HPDE6-E6E7 (cell line): ENCODE results near the gene DRAM1.
"Not testable (repeated sequence)": the region's sequence is repeated elsewhere in the genome, so short reads cannot be mapped to it uniquely, and the experiment has no call there.

ENCODE experiments used
- DNase-seq: peaks from one replicate; pipeline ENCODE4 v3.0.0; 2011; ENCODE audit warnings: missing footprints; ENCODE audit errors: extremely low spot score

DRAM1 gene

DNA sequence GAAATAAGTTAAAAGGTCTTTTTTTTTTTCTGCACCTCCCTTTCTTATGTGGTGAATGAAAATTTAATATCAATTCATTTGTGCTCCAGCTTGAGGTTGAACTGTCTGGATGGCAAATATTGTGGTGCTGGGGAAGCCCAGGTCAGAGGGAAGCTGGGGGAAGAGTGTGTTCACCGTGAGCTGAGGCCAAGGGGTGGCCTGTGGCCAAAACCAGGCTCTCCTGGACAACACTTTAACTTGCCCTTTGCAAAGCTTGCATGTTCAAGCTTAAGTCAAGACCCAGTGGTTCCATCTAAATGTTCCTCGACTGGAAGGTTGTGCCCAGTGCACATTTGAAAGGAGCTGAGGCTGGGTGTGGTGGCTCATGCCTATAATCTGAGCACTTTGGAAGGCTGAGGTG lies 28.8 kb downstream of the DRAM1 start:
- no peak for DNase-seq

DNA sequence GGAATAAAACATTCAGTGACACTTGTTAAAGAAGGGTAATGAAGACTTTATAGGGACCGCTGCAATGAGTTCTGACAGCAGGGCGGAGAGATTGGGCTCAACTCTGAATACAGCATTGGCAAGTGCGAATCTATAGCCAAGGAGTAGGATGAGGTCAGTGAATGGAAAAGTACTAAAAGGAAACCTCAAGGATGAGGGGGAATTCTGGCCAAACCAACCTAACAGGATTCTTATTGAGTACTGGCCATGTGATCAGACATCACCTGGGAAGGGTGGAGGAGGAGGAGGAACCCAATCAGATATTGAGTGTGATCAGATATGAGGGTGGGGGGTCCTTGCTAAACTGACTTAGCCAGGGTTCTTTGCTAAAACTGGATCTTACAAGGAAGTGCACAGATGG lies 31.0 kb downstream of the DRAM1 start:
- DNase-seq, result no peak

DNA sequence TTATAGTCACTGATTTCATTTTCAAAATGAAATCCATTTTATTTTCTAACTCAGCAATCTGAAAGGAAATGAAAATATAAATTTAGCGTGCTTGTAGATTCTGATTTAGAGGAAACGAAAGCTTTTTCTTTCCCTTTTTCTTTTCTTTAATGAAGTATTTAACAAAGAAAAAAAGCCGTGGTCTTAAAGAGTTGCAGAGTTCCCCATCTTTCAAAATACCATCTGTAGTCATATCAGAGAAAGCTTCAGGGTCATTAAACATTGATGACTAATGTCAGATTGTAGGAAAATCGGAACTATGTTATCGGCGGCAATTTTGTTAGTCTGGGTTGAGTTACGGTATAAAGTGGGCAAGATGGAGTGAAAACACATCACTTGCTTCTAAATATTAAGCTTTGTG lies 32.3 kb downstream of the DRAM1 start:
- DNase-seq, result no peak

DNA sequence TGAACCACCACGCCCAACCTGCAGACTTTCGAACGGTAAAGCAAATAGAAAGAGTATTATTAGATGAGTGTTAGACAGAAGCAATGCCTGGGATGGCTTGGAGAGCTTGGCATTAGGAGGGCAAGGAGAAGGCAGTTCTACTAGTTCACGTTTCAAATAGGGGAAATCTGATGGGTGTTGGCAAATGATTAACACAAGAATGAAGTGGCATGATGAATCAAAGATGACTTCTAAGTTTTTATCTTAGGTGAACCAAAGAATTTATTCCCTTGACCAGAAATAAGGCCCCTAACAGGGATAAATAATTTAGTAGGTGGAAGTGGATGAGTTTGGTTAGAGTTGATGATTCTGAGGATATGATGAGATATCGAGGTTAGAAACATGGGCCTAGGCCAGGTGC lies 38.5 kb downstream of the DRAM1 start:
- DNase-seq, result no peak

DNA sequence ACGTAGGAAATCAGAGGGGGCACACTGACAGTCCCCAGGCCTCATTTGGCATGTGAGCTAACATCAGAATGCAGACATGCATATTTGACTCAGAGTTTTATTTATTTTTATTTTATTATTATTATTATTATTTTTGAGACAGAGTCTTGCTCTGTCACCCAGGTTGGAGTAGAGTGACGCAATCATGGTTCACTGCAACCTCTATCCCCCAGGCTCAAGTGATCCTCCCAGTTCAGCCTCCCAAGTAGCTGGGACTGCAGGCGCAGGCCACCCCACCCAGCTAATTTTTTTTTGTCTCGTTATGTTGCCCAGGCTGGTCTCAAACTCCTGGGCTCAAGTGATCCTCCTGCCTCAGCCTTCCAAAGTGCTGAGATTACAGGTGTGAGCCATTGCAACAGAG lies 41.4 kb downstream of the DRAM1 start:
- DNase-seq, result not testable (repeated sequence)

DNA sequence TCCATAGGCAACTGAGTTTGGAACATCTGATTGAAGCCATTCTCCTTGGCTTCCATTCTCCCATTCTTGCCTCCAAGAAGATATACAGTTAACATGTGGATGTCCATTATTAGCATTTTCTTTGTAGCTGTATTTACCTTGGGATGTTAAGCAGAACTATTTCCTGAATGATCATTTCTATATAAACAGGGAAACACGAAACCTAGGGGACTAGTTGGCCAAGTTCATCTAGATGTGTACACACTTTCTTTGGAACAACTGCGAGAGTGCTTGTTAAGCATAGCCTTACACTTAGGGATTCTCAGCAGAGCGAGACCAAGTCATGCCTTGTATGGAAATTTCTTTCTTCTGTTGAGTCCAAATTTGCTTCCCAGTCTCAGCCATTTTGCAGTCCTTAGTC lies 42.1 kb downstream of the DRAM1 start:
- DNase-seq, result no peak

DNA sequence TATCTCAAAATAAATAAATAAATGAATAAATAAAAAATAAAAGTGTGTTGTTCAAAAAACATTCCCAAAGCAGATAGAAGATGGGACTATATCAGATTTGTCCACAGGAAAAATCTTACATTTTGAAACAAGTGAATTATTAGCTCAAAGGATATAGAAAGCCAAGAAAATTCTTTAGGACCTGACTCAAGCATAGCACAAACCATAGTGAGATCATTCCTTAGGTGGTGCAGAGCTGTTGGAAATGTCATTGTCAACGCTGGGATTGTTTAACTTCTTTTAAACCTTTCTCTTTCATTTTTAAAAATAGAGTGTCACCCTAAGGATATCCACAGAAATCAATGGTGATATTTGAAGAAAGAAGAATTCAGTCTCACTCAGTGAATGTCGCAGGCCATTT lies 43.5 kb downstream of the DRAM1 start:
- DNase-seq, result no peak

DNA sequence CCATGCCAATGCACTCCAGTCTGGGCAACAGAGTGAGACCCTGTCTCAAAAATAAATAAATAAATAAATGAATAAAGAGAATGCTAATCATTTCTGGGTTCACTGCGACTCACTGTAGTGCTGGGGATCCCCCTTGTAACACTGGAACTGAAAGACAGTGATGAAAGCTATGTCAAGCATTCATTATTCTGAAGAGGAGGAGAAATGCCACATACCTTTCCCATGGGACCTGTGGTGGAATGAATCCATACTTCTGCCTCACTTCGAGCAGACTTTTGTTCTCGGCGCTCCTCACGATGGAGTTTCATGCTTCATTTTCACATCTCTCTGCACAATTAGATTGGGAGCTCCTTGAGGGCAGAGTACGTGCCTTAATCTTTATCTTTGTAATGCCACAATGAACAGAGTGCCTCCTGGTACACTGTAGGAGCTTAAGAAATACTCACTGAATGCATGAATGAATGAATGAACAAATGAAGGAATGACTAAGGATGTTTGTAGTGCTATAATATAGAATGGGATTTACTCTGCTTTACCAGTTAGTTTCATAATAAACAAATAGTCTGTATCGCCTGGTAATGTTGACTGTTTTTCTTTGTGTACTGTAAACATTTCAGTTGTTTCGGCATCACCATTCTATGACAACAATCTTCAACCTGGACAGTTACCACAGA lies 45.8 kb downstream of the DRAM1 start:
- no peak for DNase-seq

DNA sequence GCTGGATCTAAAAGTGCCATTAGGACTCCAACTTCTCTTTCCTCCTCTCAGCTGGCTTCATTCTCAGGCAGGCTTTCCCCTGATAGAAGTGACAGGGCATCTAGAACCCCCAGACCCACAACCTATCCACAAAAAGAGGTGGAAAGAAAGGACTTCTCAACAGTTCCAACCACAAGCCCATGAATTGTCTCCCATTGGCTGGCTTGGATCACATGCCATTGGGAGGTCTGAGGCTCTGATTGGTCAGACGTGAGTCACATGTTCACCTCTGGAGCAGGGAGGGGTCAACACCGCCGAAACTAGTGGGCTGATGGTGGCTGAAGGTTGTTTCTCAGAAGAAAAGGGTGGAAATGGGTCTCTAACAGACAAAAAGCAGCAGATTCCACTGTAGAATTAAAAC lies 47.2 kb downstream of the DRAM1 start:
- no peak for DNase-seq

DNA sequence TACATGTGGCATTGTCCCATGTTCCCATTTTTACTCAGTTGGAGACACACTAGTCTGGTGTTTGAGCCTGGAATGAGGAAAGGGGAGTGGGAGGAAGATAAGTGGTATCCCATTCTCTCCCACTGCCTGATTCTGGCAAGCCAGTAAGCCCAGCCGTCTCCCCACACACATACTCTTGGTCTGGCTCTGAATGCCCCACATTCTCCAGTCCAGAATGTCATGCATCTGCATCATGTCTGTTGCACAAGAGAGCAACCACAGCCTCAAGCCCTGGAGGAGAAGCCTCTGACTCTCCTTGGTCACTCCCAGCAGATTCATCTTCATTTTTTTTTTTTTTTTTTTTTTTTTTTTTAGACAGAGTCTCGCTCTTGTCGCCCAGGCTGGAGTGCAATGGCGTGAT lies 48.0 kb downstream of the DRAM1 start:
- DNase-seq, result peak; percentile 42

DNA sequence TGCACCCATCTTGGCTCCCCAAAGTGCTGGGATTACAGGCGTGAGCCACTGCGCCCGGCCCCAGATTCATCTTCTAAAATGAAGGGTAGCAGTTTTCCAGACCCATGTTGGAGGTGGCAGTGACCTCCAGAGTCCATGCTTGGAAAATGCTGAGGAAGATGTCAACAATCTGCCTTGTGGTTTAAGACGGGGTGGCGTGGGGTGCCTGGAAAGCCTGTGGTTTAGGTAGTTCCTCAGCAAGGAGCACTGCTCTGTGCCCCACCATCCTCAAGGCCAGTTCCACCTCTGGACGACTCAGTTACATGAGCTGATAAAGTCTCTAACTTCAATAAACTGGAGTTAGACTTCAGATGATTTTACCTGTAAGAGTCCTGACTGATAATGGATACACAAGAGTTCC lies 48.6 kb downstream of the DRAM1 start:
- no peak for DNase-seq

DNA sequence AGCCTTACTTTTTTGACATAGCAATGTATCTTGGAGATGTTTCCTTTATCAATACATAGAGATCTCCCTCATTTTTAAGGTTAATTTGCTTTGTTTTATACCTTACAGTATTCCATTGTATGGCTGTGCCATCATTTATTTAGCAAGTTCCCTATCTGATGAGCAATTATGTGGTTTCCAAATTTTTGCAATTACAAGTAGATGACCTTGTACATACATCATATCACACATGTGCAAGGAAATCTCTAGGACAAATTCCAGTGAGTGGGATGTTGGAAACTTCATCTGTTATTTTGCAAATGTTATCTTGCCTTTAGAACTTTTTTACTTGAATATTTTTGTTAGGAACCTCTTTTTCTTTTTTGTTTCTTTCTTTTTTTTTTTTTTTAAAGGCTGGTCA lies 49.7 kb downstream of the DRAM1 start:
- DNase-seq, result no peak

DNA sequence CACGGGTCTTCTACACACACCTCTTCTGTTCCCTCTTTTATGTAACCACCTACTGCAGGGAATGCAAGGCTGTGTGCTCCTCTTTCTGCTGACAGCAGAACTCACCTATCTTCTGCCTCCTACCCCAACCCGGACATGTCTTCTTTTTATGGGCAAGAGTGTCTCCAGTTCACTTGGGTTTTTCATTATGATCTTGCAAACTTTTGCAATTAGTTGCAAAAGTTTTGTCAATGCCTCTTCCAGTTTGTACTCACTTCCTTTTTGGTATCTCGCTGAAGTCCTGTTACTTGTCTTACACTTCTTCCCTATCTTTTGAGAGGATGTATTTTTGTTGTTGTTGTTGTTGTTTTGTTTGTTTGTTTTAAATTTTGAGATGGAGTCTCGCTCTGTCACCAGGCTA lies 50.6 kb downstream of the DRAM1 start:
- DNase-seq, result no peak

DNA sequence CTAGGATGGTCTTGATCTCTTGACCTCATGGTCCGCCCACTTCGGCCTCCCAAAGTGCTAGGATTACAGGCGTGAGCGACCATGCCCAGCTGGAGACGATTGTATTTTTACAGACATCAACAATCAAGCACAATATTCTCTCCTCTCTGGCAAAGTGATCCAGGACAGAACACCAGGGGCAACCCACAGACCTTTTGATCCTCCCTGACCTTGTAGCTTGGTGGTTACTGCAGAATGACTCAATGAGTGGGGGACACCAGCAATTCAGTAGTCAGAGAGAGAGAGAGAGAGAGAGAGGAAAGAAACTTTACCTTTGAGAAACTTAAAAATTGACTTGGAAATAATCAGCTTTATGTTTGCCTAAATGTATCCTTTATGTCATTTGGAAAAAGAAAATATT lies 51.2 kb downstream of the DRAM1 start:
- no peak for DNase-seq

DNA sequence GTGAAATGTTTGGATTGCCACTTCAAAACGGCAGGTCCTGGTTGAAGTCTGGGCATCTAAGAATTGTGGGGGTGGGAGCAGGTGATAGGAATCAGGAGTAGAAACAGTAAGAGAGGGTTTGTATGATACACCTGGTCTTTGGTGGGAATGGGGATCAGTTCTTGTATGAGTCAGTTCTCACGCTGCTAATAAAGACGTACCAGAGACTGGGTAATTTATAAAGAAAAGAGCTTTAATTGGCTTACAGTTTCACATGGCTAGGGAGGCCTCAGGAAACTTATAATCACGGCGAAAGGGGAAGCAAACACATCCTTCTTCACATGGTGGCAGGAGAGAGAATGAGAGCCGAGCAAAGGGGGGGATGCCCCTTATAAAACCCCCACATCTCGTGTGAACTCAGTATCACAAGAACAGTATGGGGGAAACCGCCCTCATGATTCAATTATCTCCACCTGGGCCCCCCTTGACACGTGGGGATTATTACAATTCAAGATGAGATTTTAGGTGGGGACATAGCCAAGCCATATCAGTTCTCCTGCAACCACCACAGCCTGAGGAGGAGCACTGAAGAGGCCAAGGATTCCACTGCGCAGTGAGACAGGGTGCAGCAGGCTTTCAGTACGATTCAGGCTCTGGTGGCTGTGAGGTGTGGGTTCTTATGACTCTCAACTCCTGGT lies 52.1 kb downstream of the DRAM1 start:
- DNase-seq, result no peak

DNA sequence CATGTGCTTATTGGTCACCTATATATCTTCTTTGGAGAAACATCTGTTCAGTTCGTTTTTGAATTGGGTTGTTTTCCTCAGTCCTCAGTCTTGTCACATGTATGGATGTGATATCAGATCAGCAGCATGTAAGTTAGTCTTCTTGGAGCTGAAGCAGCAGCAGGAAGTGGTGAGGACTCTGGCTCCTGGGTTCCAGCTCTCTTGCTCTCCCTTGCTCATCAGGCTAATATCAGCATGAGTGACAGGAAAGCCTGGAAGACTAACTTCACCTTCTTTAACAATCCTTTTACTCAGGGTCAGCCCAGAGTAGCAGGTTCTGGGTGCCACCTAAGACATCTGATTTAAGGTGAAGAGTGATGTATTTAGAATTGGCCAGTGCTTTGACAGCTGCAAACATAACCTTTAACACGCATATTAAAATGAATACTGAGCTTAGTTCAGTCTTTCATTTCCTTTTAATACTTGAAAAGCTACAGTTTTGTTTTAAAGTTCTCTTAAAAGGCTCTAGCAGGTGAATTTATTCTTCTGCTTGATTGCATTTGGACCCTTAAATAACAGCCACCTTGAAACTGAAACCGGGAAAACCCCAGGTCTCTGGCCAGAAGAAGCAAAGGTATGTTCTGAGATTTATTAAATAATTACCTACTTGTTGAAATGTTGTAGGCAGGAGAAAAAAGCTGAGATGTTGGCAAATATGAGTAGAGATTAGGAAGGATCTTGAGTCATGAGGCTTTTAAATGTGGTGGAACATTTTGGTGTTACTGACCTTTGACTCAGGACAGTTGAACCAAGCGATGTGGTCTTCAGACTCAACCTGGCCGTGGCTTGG lies 54.3 kb downstream of the DRAM1 start:
- no peak for DNase-seq

DNA sequence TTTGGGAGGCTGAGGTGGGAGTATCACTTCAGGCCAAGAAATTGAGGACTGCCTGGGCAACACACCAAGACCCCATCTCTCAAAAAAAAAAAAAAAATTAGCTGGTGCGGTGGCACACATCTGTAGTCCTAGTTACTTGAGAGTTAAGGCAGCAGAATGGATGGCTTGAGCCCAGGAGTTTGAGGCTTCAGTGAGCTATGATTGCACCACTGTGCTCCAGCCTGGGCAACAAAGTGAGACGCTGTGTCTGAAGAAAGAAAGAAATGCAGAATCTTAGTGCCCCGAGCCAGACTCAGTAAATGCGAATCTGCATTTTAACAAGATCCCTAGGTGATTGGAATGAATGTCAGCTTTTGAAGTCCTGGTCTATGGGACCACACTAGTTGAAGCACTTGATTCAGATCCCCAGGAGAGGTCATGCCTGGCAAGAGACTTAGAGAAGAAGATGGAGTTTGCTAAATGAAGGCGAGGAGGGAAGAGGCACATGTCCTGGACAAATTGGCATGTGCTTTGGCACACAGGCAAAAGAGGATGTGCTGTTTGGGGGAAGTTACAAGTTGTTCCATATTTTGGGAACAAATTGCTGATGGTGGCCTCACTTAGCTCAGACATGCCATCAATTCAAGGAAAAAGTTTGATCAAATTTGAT lies 56.6 kb downstream of the DRAM1 start:
- no peak for DNase-seq

DNA sequence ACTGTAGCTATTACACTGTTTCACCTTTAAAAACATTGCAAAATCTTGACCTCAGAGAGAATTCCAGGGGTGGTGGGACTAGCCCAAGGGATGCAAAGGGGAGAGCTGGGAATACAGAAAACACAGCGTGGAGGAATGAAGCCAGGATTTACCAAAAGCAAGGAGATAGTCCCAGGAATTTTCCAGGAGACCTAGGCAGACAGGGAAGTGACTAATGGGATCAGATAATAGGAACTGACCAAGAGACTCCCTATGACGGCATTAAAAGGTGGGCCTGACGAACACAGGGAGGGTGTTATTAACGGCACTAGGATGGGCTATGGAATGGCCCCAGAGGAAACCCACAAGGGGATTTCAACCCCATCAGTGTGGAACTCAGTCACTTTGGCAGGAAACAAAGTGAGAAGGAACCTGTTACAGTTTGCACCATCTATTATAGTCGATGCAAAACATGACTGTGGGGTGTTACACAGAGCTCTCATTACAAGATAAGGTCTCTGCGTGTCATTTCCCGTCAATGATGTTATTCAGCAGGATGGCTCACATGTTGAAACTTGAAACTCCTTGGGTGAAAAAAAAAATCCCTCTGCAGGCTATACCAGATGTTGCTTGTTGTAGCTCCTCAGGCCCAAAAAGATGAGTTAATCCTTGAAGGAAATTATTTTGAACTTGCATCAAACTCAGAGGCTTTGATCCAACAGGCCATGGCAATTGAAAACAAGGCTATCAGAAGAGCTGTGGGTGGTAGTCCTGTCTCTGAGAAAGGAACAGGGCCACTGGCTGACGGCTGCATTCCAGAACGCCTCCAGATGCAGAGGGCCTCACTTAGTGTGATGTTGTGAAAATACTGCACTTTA lies 58.7 kb downstream of the DRAM1 start:
- peak; percentile 79 for DNase-seq

DNA sequence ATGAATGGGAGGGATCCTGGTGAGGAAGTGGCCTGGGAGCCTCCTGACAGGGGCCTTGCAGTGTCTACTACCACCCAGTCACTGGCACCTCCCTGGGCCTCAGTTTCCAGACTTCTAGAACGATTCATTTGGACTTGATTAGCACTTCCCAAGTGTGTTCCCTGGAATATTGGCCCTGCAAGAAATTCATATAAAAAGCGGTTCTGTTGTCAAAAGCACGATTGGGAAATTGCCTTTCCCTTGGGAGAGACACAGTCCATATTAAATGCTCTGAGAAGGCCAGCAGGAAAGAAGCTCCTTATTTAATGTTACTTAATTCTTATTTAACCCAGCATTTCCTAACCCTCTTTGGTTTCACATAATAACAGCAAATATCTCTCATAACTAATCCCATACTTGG lies 61.9 kb downstream of the DRAM1 start:
- DNase-seq, result no peak

DNA sequence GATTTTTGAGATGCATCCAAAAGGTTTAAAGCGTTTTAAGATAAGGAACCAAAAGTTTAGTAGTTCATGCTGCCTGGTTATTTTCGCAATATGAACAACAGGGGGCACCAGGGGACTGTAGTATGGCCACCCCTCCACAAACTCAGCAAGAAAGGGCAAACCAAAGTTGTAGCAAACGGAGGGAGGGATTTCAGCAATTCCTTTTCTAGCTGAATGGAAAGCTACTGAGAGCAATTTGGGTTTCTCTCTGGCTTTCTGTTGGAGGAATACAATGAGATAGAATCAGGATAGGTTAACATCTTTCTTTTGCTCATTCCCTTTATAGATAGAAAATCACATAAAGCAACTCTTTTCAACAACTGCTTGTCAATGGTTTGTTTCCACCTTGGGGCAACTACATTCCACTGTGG lies 62.5 kb downstream of the DRAM1 start:
- DNase-seq, result peak; percentile 46

DNA sequence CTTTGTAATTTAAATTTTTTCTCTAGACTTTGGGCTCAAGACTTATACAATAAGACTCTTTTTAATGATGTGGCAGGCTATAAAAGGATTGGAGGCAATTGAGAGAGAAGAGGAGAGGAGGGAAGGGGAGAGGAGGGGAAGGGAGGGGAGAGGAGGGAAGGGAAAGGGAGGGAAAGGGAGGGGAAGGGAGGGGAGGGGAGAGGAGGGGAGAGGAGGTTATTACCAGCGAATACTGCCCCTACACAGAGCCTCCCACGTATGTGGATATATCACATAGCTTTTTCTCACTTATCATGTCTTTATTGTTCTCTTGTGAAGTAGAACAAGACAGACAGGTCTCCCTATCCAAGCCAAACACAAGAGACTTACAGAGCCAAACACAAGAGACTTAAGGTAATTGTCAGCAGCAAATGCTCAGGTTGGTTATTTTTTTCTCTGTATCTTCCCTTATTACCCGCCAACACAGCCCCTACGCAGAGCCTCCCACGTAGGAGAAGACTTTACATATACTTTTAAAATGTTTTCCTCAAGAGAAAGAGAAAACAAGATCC lies 63.1 kb downstream of the DRAM1 start:
- DNase-seq, result no peak
